ENCODE measurements around the gene DBH. TPM values are rescaled to one million over a fixed set of nuclear protein-coding genes. Genes with fewer than 3 reads are reported as not detected.

The DBH gene
- total RNA-seq, 2 donors from 2014 or later = not detected

DNA sequence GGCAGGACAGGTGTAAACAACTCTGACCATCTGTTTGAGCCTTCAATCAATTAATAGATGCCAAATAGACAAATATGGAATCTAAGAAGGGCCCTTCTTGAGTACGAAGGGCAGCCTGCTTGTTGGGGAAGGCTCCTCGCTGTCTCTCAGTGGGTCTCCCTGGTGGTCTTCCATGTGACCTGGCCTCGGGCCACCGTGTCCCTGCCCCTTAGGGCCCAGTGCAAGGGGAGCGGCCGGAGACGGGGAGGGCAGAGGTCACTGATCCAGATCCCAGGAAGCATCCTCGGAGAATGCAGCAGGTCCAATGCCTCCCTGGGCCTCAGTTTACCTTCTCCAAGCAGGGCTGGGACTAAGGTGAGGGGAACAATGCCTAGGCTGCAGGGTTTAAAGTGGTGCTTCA, 2.5 kb downstream of the DBH start:
- intact Hi-C loops (cut with DNase I) = no loop called here
- DNase-seq (ENCODE audit: low spot score) = no peak

DNA sequence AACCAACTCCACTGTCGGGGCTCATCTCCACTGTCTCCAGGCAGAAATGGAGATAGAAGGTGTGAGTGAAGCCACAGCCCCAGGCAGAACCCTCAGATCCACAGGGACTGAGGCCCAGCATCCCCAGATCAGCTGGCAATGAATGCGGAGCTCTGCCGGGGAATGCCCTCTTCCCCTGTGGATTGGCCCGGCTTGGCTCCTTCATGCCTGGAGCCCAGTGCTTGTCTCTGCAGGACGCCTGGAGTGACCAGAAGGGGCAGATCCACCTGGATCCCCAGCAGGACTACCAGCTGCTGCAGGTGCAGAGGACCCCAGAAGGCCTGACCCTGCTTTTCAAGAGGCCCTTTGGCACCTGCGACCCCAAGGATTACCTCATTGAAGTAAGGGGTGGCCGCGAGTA, 3.5 kb downstream of the DBH start:
- intact Hi-C loops (cut with DNase I) = no loop called here
- no peak for DNase-seq (ENCODE audit: low spot score)

DNA sequence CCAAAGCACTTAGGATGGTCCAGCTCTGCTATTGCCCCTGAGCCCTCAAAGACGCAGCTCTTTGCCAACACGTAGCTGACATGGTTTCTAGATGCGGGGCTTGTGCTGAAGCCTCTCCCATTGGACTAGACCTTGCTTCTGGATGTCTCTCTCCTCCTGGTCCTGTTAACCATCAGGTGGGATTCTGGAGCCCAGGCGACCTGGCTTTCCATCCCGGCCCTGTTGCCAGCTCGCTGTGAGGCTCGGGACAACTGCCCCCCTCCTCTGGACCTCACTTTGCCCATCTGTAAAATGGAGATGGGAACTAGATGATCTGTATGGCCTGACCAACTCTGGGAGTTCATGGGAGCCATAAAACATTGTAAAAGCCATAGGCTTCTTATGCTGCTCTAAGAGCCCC, 4.0 kb downstream of the DBH start:
- DNase-seq (ENCODE audit: low spot score) = no peak
- intact Hi-C loops (cut with DNase I) = no loop called here

DNA sequence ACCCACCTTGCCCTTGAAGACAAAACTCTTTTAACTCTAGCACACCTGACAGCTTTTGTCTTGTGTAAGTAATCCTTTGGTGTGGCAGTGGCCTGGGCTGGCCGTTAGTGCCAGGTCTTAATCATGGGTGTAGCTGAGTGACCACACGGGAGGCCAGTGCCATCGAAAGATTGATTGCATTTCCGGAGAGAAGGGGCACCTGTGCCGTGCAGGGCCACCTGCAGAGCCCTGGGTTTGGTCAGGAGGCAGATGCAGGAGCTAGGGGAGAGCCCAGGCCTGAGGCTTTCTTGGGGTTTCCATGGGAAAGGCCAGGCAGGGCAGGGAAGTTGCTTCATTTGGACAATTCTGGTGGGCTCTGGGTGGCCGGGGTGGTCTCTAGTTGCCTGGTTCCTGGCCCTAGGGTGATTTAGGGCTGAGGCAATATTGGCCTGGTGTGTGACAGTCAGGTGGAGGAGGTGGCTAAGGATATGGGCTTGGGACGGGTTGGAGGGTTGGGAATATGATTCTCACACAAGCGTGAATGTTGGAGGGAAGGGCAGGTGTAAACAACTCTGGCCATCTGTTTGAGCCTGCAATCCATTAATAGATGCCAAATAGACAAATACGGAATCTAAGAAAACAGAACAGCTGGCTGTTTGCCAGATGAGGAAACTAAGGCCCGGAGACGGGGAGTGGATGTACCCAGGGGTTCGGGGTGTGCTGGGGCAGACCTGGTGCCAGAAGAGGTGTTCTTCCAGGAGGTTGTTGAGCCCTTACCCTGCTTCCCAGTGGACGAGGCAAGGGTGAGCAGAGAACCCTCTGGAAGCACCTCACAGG, 4.6 kb downstream of the DBH start:
- intact Hi-C loops (cut with DNase I) = no loop called here
- no peak for DNase-seq (ENCODE audit: low spot score)

DNA sequence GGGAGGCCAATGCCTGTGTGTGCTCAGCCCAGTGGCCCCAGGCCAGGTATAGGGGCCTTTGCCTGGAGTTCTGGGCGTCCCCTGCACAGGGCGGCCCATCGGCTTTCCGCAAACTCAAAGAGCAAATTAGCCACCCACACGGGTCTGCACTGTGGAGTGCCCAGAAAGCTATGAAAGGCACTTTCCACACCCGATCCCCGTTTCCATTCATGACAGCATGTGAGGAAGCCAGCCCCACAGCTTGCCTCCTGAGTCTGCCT, 5.2 kb downstream of the DBH start:
- intact Hi-C loops (cut with DNase I) = no loop called here
- no peak for DNase-seq (ENCODE audit: low spot score)

DNA sequence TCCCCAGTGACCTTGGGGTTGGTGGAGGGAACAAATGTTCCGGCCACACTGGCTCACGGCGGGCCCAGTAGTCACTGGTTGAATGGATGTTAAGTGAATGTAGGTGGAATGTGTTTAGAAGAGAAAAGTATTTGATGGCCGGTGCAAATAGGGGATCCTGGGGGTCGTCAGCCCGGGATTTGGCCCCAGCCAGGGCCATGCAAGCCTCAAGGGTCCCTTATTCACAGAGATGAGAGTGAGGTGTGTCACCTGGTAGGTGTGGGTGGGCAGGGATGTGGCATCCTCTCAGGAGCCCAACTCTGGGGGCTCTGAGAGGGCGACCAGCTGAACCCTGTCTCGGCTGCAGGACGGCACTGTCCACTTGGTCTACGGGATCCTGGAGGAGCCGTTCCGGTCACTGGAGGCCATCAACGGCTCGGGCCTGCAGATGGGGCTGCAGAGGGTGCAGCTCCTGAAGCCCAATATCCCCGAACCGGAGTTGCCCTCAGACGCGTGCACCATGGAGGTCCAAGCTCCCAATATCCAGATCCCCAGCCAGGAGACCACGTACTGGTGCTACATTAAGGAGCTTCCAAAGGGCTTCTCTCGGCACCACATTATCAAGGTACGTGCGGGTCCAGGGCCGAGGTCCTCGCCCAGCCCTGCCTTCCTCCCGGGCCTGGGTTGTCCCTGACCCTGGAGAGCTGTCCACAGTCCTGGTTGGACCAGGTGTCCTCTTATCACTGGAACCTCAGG, 5.9 kb downstream of the DBH start:
- DNase-seq (ENCODE audit: low spot score) = no peak
- intact Hi-C loops (cut with DNase I) = no loop called here

DNA sequence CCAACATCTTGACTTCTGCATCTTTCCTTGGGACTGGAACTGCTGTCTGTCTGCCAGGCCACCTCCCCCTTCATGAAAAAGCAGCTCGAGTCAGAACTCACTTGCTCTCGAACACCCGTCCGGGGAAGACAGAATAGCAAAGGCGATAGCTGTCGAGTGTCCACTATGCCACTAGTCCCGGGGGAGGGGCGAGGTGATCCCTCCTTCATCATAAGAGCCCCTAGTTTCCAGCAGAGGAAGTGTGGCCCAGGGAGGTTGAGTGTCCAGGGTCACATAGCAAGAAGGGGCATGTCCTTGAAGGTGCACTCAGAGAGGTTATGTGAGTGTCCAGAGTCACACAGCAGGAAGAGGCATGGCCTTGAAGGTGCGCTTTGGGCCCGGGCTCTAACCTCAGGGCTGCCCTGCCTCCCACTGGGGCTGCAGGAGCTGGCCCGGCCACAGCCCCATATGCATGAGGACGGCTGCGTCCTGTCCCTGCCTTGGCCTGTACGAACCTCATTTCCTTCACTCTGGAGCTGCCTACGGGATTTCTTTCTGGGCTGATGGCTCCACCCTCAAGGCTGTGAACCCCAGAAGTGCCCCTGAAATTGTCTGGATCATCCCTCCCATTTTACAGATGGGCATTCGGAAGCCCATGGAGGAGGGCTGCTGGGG, 6.7 kb downstream of the DBH start:
- intact Hi-C loops (cut with DNase I) = no loop called here

DNA sequence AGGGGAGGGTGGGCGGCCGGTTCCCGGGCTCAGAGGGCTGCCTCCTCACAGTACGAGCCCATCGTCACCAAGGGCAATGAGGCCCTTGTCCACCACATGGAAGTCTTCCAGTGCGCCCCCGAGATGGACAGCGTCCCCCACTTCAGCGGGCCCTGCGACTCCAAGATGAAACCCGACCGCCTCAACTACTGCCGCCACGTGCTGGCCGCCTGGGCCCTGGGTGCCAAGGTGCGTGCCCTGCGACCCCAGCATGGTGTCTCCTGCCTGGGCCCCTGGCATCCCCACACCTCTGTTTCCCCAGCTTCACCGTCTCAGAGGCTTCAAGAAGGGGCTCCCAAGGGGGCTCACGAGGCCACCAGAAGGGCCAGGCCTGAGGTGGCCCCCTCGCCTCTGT, 7.2 kb downstream of the DBH start:
- intact Hi-C loops (cut with DNase I) = no loop called here
- no peak for DNase-seq (ENCODE audit: low spot score)

More for the DNA sequence above, 6.7 kb downstream of the DBH start:
- DNase-seq (ENCODE audit: low spot score) = no peak

DNA sequence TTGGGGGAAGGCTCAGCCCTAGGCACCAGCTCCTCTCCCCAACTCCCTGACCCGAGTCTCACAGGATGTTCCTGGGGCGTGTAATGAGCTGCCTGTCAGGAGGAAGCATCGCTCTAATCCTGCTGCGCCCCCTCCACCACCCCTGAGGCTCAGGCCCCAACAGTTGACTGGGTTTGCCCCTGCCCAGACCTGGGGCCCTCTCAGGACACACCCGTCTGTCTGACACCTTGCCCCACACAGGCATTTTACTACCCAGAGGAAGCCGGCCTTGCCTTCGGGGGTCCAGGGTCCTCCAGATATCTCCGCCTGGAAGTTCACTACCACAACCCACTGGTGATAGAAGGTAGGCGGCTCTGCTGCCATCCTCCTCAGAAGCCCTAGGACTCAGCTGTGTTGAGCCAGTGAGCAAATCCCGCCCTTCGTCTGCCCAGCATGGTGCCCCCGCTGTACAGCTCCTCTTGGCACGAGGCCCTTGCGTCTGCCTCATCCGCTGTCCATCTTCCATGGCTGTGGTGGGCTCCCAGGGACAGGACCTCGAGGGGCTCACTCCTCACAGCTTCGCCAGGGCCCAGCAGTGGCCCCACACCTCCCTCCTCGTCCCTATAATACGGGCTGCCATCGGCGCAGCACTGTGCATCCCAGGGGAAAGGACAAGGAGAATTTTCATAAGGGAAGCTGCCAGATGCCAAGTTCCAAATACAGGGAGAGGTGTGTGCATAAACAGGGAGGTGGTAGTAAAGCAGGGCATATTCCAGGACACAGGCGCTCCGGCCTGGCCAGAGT, 8.0 kb downstream of the DBH start:
- intact Hi-C loops (cut with DNase I) = no loop called here
- DNase-seq (ENCODE audit: low spot score) = peak; percentile 67

DNA sequence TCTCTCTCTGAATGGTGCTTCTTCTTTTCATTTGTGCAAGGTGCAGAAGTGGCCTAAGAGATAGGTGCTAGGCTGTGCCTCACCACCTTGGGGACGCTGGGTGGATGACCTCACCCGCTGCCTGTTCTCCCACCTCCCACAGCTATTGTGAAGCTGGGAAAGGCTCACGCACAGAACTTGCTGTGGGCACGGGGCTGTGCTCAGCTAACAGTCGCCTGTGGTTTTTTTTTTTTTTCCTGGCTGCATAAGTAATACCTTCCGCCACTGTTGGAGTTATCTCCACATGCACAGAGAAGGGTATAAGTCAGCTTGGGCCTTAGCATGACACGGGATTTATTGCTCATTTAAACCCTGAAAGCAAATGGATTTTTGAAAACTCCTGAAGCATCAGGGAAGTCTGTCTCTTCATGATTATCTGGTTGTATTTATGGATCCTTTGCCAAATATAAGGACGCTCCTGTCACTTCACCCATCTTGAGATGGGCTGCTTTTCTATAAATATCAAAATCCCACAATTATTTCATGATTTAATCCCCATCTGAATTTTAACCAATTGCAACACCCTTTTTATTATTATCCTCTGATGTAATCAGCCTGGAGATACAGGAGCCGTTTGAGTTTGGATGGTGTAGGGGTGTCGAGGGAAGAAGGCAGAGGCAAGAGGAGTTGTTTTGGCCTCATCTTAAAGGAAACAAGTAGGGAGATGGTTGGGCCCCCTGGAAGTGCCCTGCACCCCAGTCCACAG, 9.0 kb downstream of the DBH start:
- intact Hi-C loops (cut with DNase I) = no loop called here
- DNase-seq (ENCODE audit: low spot score) = no peak

DNA sequence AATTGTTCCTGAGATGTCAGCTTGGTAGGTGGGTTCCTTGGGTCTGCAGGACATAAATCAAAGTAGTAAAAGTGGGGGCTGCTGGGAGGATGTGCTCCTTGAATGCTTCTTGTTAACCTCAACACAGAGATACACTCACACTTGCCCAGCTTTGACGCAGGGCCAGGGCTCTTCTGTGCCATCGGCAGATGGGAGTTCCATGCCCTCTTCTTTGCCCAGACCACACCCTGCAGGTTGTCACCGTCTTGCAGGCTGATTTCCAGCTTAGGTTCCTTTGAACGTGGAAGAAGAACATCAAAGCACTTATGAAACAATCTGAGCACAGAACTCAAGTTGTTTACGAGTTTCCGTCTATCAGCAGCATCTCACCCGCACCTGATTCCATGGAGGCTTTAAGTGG, 11.0 kb downstream of the DBH start:
- intact Hi-C loops (cut with DNase I) = no loop called here

DNA sequence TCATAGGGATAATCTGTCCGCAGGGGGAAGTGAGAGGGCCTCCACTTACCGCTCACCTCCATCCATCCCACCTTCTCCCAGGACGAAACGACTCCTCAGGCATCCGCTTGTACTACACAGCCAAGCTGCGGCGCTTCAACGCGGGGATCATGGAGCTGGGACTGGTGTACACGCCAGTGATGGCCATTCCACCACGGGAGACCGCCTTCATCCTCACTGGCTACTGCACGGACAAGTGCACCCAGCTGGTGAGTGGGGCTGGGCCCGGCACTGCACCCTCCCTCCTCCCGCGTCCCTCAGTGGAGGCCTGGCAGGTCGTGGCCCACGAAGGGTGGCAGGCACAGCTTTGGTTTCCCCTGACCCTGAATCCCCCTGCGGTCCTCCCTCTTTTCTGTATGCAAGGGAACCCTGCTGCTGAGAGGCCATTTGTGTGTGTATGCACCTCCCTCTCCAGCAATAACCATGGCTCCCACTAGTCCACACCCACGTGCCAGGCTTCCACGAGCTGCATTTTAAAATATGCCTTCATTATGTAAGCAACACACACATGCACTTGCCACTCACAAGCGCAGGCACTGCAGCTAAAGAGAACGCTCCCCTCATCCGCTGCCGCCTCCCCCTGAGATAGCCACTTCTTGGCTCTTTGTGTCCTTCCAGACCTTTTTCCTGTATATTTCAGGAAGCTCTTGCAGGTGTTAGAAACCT, 11.8 kb downstream of the DBH start:
- no peak for DNase-seq (ENCODE audit: low spot score)
- intact Hi-C loops (cut with DNase I) = no loop called here

More for the DNA sequence above, 11.0 kb downstream of the DBH start:
- DNase-seq (ENCODE audit: low spot score) = no peak

DNA sequence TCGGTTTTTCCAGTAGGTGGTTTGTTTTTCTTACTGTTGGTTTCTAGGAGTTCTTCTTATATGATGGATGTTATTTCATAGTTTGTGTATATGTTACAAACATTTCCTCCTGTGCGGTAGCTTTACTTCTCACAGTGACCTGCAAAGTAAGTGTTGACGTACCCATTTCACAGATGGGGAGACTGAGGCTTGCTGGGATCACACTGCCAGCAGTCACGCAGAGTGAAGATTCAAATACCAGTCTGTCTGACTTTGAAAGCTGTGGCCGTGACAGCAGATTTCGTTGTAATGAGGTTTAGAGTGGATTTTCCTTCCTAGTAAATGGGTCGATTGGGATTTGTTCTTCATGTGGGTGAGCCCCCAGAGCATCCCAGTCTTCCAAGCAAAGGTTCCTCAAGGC, 13.0 kb downstream of the DBH start:
- DNase-seq (ENCODE audit: low spot score) = no peak
- intact Hi-C loops (cut with DNase I) = no loop called here

DNA sequence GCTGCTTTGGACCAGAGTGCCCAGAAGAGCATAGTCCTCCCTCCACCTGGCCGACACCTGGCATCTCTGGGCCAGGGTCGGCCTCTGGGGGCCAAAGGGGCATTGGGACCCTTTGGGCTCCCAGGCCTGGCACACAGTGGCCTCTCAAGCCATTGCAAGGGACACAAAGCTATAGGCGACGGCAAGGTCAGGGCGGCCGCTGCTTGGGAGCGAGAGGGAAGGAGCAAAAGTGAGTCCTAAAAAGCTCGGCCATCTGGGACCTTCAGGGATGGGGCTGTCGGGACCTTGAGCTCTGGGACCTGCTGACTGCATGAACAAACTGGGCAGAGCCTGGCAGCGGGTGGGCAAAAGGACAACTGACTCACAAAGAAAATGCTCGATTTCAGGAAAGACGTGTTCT, 13.9 kb downstream of the DBH start:
- DNase-seq (ENCODE audit: low spot score) = no peak
- intact Hi-C loops (cut with DNase I) = no loop called here

DNA sequence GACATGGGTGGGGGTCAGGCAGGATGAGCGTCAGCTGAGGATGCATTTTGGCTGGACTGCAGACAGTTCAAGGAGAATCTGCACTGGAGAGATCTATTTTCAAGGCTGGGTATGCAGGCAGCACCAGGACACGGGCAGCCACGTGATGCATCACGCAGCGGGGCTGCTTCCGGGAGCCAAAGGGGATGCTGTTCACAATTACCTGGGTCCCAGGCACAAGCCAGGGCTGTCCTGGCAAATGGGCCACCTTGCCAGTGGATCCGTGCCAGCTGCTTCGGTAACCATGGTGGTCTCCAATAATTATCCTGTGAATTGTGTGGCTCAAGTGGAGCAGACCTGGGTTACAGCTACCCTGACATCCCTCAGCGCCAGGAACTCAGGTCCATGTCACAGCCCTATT, 17.5 kb downstream of the DBH start:
- DNase-seq (ENCODE audit: low spot score) = no peak
- intact Hi-C loops (cut with DNase I) = no loop called here

DNA sequence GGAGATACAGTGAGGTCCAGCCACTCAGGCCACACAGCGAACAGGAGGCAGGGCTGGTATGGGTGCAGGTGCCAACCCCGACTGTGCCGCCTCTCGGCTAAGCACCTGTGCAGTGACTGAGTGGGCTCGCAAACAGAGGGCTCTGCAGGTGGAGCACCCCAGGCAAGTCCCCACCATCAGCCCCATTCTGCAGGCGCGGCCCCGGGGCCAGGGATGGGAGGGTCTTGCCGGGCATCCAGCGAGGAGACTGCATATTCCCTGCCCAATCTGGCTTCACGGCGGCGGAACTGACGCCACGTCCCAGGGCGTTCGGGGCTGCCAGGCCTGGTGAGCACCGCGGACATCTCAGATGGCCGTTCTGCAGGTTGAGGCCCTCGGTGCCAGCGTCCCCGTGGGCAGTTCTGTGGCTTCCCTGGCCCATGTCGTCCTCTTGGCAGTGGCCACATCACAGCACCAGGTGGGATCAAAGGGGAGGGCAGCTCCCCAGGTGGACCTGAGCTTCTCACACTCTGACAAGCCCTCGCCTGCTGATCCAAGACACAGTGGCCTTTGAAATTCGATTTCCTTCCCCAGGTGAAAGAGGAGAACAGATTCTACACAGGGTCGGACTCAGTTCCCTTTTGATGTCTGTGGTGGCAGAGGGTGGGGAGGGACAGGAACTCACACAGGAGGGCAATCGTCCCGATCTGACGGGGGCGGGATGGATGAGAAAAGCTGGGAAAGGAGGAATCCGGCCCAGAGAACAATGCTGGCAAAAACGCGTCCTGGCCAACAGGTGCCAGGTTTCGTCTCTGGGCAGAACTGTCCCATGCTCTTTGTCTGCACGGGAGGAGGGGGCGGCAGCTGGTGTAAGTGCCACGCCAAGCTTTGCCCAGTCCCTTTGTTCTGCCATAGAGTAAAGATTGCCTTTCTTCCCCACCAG, 18.8 kb downstream of the DBH start:
- intact Hi-C loops (cut with DNase I) = no loop called here
- DNase-seq (ENCODE audit: low spot score) = no peak

DNA sequence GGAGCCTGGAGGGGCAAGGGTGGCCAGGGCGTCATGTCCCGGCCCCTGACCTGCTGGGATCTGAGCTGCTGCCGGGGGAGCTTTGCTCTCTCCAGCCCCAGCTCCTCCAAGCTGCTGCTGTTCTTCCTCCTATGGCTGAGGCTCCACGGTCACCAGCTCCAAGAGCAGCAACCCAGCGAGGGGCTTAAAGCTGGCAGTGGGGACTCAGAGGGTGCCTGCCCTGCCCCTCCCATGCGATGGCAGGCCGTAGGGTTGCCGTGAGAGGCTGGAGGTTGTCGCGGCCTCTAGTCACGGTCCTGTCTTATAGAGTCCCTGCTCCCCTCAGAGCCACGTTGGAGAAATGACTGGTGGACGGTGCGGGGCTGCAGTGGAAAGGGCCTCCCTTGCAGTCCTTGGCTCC, 19.5 kb downstream of the DBH start:
- no peak for DNase-seq (ENCODE audit: low spot score)
- intact Hi-C loops (cut with DNase I) = no loop called here

All from posterior vena cava (tissue), 2 donors.